MM.1S (cell line): ENCODE results near the gene TMEM116.
"Not testable (repeated sequence)": the region's sequence is repeated elsewhere in the genome, so short reads cannot be mapped to it uniquely, and the experiment has no call there.

Experiments used
- DNase-seq: peaks from one replicate; pipeline ENCODE4 v3.0.0-alpha.2; 2015
- H2AFZ ChIP-seq: fragments of 300-600 bp; sonication (generic); 2 replicates; pipeline ENCODE4 v1.6.0; 2016; ENCODE audit warnings: antibody characterized with exemption, low read length
- H3F3A ChIP-seq: fragments of 300-600 bp; sonication (generic); 2 replicates; pipeline ENCODE4 v1.6.1; 2016; ENCODE audit warnings: mild to moderate bottlenecking, antibody characterized with exemption, low read length, moderate library complexity, mixed read lengths; ENCODE audit not compliant: insufficient read depth
- H3K27ac ChIP-seq: fragments of 300-600 bp; sonication (generic); 2 replicates; pipeline ENCODE4 v1.5.1; 2016; ENCODE audit warnings: mild to moderate bottlenecking, low read length
- H3K27me3 ChIP-seq: fragments of 300-600 bp; sonication (generic); replicated peaks from 2 replicates; pipeline ENCODE4 v1.6.0; 2016; ENCODE audit warnings: low read length; ENCODE audit not compliant: insufficient read depth
- H3K36me3 ChIP-seq: fragments of 300-600 bp; sonication (generic); replicated peaks from 2 replicates; pipeline ENCODE4 v1.6.1; 2016; ENCODE audit warnings: mild to moderate bottlenecking, low read length, mixed read lengths; ENCODE audit not compliant: insufficient read depth
- H3K4me1 ChIP-seq: fragments of 300-600 bp; sonication (generic); 2 replicates; pipeline ENCODE4 v1.6.1; 2016; ENCODE audit warnings: low read length, mixed read lengths
- H3K4me2 ChIP-seq: fragments of 300-600 bp; sonication (generic); 2 replicates; pipeline ENCODE4 v1.6.0; 2016; ENCODE audit warnings: low read depth, low read length
- H3K4me3 ChIP-seq: fragments of 300-600 bp; sonication (generic); 2 replicates; pipeline ENCODE4 v1.5.1; 2016; ENCODE audit warnings: low read length, mixed read lengths
- H3K79me2 ChIP-seq: fragments of 300-600 bp; sonication (generic); 2 replicates; pipeline ENCODE4 v1.6.1; 2016; ENCODE audit warnings: mixed run types, low read length, mixed read lengths
- H3K9ac ChIP-seq: fragments of 300-600 bp; sonication (generic); 2 replicates; pipeline ENCODE4 v1.6.1; 2016; ENCODE audit warnings: low read length, mixed read lengths
- H3K9me2 ChIP-seq: fragments of 300-600 bp; sonication (generic); replicated peaks from 2 replicates; pipeline ENCODE4 v1.6.1; 2016; ENCODE audit warnings: mild to moderate bottlenecking, low read length, mixed read lengths; ENCODE audit not compliant: insufficient read depth
- H3K9me3 ChIP-seq: fragments of 300-600 bp; sonication (generic); replicated peaks from 2 replicates; pipeline ENCODE4 v1.6.1; 2016; ENCODE audit warnings: mild to moderate bottlenecking, low read length, mixed read lengths; ENCODE audit not compliant: insufficient read depth
- H4K20me1 ChIP-seq: fragments of 300-600 bp; sonication (generic); 2 replicates; pipeline ENCODE4 v1.6.1; 2016; ENCODE audit warnings: mild to moderate bottlenecking, low read length, moderate library complexity, mixed read lengths; ENCODE audit not compliant: insufficient read depth
- EZH2 ChIP-seq: fragments of 300-600 bp; sonication (generic); optimal IDR thresholded peaks from 2 replicates; pipeline ENCODE3; 2017; ENCODE audit warnings: low read depth, mild to moderate bottlenecking, antibody characterized with exemption, low read length, mixed read lengths
- EZH2phosphoT487 ChIP-seq: fragments of 300-600 bp; sonication (generic); IDR thresholded peaks from 2 replicates; pipeline ENCODE4 v1.6.1; 2018; ENCODE audit warnings: antibody characterized with exemption, low read length
- TF ChIP-seq, protein P1 (sequence below): fragments of 300-600 bp; sonication (generic); IDR thresholded peaks from 2 replicates; pipeline ENCODE4 v1.5.1; 2016; ENCODE audit warnings: antibody characterized with exemption, low read length, mixed read lengths

The TMEM116 gene

GRCh38 chr12:111975161-111975931, 37.6 kb downstream of the TMEM116 start:
- DNase-seq = no peak
- Histone ChIP-seq H3K9ac (no peak overlapping the region), H3K4me1 (no peaks in the 10 kb centered on the region), H4K20me1 (no peaks in the 10 kb centered on the region), H3K4me2 (no peak overlapping the region), H2AFZ (no peak overlapping the region), H3K4me3 (no peak overlapping the region), H3K36me3 (no peaks in the 10 kb centered on the region), H3F3A (no peaks in the 10 kb centered on the region), H3K9me2 (no peaks in the 10 kb centered on the region), H3K27ac (no peak overlapping the region), H3K79me2 (no peaks in the 10 kb centered on the region), H3K27me3 (no peaks in the 10 kb centered on the region), H3K9me3 (no peaks in the 10 kb centered on the region)
- TF ChIP-seq, protein P1, sequence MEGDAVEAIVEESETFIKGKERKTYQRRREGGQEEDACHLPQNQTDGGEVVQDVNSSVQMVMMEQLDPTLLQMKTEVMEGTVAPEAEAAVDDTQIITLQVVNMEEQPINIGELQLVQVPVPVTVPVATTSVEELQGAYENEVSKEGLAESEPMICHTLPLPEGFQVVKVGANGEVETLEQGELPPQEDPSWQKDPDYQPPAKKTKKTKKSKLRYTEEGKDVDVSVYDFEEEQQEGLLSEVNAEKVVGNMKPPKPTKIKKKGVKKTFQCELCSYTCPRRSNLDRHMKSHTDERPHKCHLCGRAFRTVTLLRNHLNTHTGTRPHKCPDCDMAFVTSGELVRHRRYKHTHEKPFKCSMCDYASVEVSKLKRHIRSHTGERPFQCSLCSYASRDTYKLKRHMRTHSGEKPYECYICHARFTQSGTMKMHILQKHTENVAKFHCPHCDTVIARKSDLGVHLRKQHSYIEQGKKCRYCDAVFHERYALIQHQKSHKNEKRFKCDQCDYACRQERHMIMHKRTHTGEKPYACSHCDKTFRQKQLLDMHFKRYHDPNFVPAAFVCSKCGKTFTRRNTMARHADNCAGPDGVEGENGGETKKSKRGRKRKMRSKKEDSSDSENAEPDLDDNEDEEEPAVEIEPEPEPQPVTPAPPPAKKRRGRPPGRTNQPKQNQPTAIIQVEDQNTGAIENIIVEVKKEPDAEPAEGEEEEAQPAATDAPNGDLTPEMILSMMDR = no peak
- TF ChIP-seq EZH2 (no peak), EZH2phosphoT487 (no peak)

- H2AFZ ChIP-seq = no peak overlapping the region
- H3K79me2 ChIP-seq = no peaks in the 10 kb centered on the region
- no peaks in the 10 kb centered on the region for H3K9me3 ChIP-seq
- no peak overlapping the region for H3K4me3 ChIP-seq
- H3F3A ChIP-seq = no peaks in the 10 kb centered on the region
- H3K4me1 ChIP-seq = no peaks in the 10 kb centered on the region
- no peaks in the 10 kb centered on the region for H3K36me3 ChIP-seq
- no peaks in the 10 kb centered on the region for H3K27me3 ChIP-seq
- no peak overlapping the region for H3K4me2 ChIP-seq
- no peak overlapping the region for H3K9ac ChIP-seq
- H3K27ac ChIP-seq = no peak overlapping the region
- no peaks in the 10 kb centered on the region for H4K20me1 ChIP-seq
- no peaks in the 10 kb centered on the region for H3K9me2 ChIP-seq
- TF ChIP-seq, protein P1 = no peak
- TF ChIP-seq EZH2 (no peak), EZH2phosphoT487 (no peak)
- no peak for DNase-seq
These were observed 41.2 kb downstream of the TMEM116 start for GRCh38 chr12:111971800-111972199.

DNA sequence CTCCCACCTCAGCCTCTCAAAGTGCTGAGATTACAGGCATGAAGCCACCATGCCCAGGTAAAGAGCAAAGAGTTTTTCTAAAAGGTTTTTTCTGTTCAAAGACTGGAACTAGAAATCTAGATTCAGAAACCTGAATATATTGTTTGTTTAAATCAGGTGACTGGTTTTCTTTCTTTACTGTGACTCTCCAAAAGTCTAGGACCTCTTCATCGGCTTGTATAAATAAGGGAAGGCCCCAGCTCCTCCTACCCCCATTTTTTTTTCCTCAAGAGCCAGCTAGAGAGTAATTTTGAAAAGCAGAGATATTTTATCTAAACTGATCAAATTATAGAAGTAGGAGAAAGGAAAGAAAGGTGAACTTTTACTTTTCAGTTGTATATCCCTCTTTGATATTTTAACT, 48.0 kb downstream of the TMEM116 start:
- H3K4me3 ChIP-seq = no peak overlapping the region
- no peak overlapping the region for H2AFZ ChIP-seq
- H3K27ac ChIP-seq = no peak overlapping the region
- TF ChIP-seq EZH2 (no peak), EZH2phosphoT487 (no peak)
- TF ChIP-seq, protein P1 = no peak
- no peak overlapping the region for H3K4me2 ChIP-seq
- no peak overlapping the region for H3K9ac ChIP-seq
- H3K36me3 ChIP-seq = no peaks in the 10 kb centered on the region
- H3K79me2 ChIP-seq = no peaks in the 10 kb centered on the region
- no peaks in the 10 kb centered on the region for H3F3A ChIP-seq
- no peaks in the 10 kb centered on the region for H4K20me1 ChIP-seq
- no peaks in the 10 kb centered on the region for H3K9me2 ChIP-seq
- no peaks in the 10 kb centered on the region for H3K9me3 ChIP-seq
- DNase-seq = no peak
- no peaks in the 10 kb centered on the region for H3K27me3 ChIP-seq
- H3K4me1 ChIP-seq = no peaks in the 10 kb centered on the region

DNA sequence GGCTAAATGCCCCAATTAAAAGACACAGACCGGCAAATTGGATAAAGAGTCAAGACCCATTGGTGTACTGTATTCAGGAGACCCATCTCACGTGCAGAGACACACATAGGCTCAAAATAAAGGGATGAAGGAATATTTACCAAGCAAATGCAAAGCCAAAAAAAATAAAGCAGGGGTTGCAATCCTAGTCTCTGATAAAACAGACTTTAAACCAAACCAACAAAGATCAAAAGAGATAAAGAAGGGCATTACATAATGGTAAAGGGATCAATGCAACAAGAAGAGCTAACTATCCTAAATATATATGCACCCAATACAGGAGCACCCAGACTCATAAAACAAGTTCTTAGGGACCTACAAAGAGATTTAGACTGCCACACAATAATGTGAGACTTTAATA, 53.4 kb downstream of the TMEM116 start:
- H3K9me2 ChIP-seq, H3K4me1 ChIP-seq, H3K79me2 ChIP-seq, DNase-seq, H3K9ac ChIP-seq, H3K9me3 ChIP-seq, H3K27me3 ChIP-seq, H3K27ac ChIP-seq, H4K20me1 ChIP-seq, H3K4me3 ChIP-seq, H3F3A ChIP-seq, H3K36me3 ChIP-seq, H3K4me2 ChIP-seq, H2AFZ ChIP-seq: not testable (repeated sequence)

DNA sequence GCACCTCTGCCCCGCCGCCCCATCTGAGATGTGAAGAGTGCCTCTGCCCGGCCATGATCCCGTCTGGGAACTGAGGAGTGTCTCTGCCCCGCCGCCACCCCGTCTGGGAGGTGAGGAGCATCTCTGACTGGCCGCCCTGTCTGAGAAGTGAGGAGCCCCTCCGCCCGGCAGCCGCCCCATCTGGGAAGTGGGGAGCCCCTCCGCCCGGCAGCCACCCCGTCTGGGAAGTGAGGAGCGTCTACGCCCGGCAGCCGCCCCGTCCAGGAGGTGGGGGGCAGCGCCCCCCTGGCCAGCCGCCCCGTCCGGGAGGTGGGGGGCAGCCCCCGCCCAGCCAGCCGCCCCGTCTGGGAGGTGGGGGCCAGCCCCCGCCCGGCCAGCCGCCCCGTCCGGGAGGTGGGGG, 55.7 kb downstream of the TMEM116 start:
- not testable (repeated sequence) for H2AFZ ChIP-seq, H3K27ac ChIP-seq, H3F3A ChIP-seq, H3K79me2 ChIP-seq, H4K20me1 ChIP-seq, H3K9ac ChIP-seq, H3K9me3 ChIP-seq, H3K4me2 ChIP-seq, H3K9me2 ChIP-seq, H3K4me3 ChIP-seq, DNase-seq, H3K4me1 ChIP-seq, H3K27me3 ChIP-seq, H3K36me3 ChIP-seq
